H1 (cell line): ENCODE results near the gene TMEM260. TPM values are rescaled to one million over a fixed set of nuclear protein-coding genes. Genes with fewer than 3 reads are reported as not detected.

Experiments used
- CHD7 ChIP-seq: fragments of 300-600 bp; sonication (generic); IDR thresholded peaks from 2 replicates; pipeline ENCODE4 v1.7.1; 2012; ENCODE audit warnings: low read length, moderate library complexity, mild to moderate bottlenecking, inconsistent platforms; ENCODE audit not compliant: insufficient replicate concordance
- SIRT6 ChIP-seq: IDR thresholded peaks from one replicate; pipeline ENCODE4 v1.7.1; 2012; ENCODE audit warnings: low read length, inconsistent platforms
- SIX5 ChIP-seq: IDR thresholded peaks from 2 replicates; pipeline ENCODE4 v1.6.1; 2011; ENCODE audit warnings: mild to moderate bottlenecking, low read depth, low read length
- polyA plus RNA-seq, 7 experiments: library from polyadenylated mRNA; depleted of rRNA in 3 of 7; stranded (reverse) in 5 of 7; unstranded in 2 of 7; fragments of >200 nt in 5 of 7; fragments of 200-250 nt in 2 of 7; gene quantifications; 1 replicate in 5 of 7; 2 replicates in 1 of 7; 4 replicates in 1 of 7; pipeline versions ENCODE4 v1.2.1 to v1.2.3, GENCODE V29; 2011 to 2013; ENCODE audit warnings: missing spikeins in 2 of 7, mixed read lengths in 2 of 7
- total RNA-seq: library from RNA; stranded (reverse); fragmentation: NEBNext Ultra II Directional; extraction: Animal tissue kit (Norgen Biotek cat#: 25700); gene quantifications from 2 replicates; pipeline ENCODE4 v1.2.1, GENCODE V29; 2021

The TMEM260 gene
- total and polyA plus RNA-seq, 2 of the 8 experiments (the other 6 are each of a cell fraction or from before 2014, with no cell fraction given) = 14.4 to 15.2 TPM

- TF ChIP-seq SIX5 (no peak), CHD7 (no peak), SIRT6 (no peak)
Measured at GRCh38 chr14:56657604-56658003, 78.0 kb downstream of the TMEM260 start (continued).
